HepG2 (cell line): ENCODE measurements around the gene OVCA2. TPM values are rescaled to one million over a fixed set of nuclear protein-coding genes. Genes with fewer than 3 reads are reported as not detected.

Experiments
- ARNTL ChIP-seq: sonication (generic); formaldehyde crosslinking; IDR thresholded peaks from 2 replicates; pipeline ENCODE4 v1.4.0; 2020; ENCODE audit warnings: mild to moderate bottlenecking, missing genetic modification reagents
- CCDC6 ChIP-seq: sonication (generic); formaldehyde crosslinking; IDR thresholded peaks from 2 replicates; pipeline ENCODE4 v1.8.1; 2022; ENCODE audit warnings: mild to moderate bottlenecking, missing genetic modification reagents, moderate library complexity
- FOSL2 ChIP-seq: sonication (generic); formaldehyde crosslinking; IDR thresholded peaks from 2 replicates; pipeline ENCODE4 v1.4.0; 2020; ENCODE audit warnings: missing genetic modification reagents
- FOXJ3 ChIP-seq: sonication (generic); formaldehyde crosslinking; IDR thresholded peaks from 2 replicates; pipeline ENCODE4 v1.4.0; 2020; ENCODE audit warnings: missing genetic modification reagents, mild to moderate bottlenecking, borderline replicate concordance
- FOXP1 ChIP-seq, 2 experiments: fragments of 450-650 bp in 1 of 2; IDR thresholded peaks; 2 replicates each; pipeline ENCODE4 v1.6.1; 2017 to 2018; ENCODE audit warnings: antibody characterized with exemption in 1 of 2
- GATAD1 ChIP-seq: IDR thresholded peaks from 2 replicates; pipeline ENCODE4 v1.6.1; 2016; ENCODE audit warnings: missing genetic modification reagents, missing compliant biosample characterization
- HHEX ChIP-seq: IDR thresholded peaks from 2 replicates; pipeline ENCODE4 v1.6.1; 2016; ENCODE audit warnings: control low read depth
- HOXA9 ChIP-seq: sonication (generic); formaldehyde crosslinking; IDR thresholded peaks from 2 replicates; pipeline ENCODE4 v1.8.1; 2022; ENCODE audit warnings: missing genetic modification reagents, mild to moderate bottlenecking, moderate library complexity, borderline replicate concordance
- MAFG ChIP-seq: sonication (generic); formaldehyde crosslinking; IDR thresholded peaks from 2 replicates; pipeline ENCODE4 v1.5.1; 2020; ENCODE audit warnings: mild to moderate bottlenecking, missing genetic modification reagents
- MEF2D ChIP-seq: sonication (generic); formaldehyde crosslinking; IDR thresholded peaks from 2 replicates; pipeline ENCODE4 v1.5.1; 2020; ENCODE audit warnings: mild to moderate bottlenecking, missing genetic modification reagents
- NCOA2 ChIP-seq: sonication (generic); formaldehyde crosslinking; IDR thresholded peaks from 2 replicates; pipeline ENCODE4 v1.8.0; 2022; ENCODE audit warnings: inconsistent platforms
- POLR2AphosphoS2 ChIP-seq: IDR thresholded peaks from 2 replicates; pipeline ENCODE4 v1.6.1; 2011; ENCODE audit warnings: low read depth, low read length, improper control_type of control experiment
- RFX1 ChIP-seq: fragments of 450-650 bp; IDR thresholded peaks from 2 replicates; pipeline ENCODE4 v1.6.1; 2017
- SAP130 ChIP-seq: IDR thresholded peaks from 2 replicates; pipeline ENCODE4 v1.6.1; 2016; ENCODE audit warnings: low read depth
- SOX13 ChIP-seq, 3 experiments: fragments of 450-650 bp in 1 of 3; sonication (generic) in 1 of 3; formaldehyde crosslinking in 1 of 3; IDR thresholded peaks in 2 of 3; conservative IDR thresholded peaks in 1 of 3; 2 replicates each; pipeline versions ENCODE4 v1.5.0 to v1.6.1; 2016 to 2020; ENCODE audit warnings: antibody characterized with exemption in 1 of 3, mild to moderate bottlenecking in 1 of 3, missing compliant biosample characterization in 1 of 3, missing genetic modification reagents in 1 of 3, moderate library complexity in 1 of 3
- TGIF2 ChIP-seq: IDR thresholded peaks from 2 replicates; pipeline ENCODE4 v1.6.1; 2016; ENCODE audit warnings: control low read depth, missing compliant biosample characterization
- ZNF232 ChIP-seq: sonication (generic); formaldehyde crosslinking; IDR thresholded peaks from 2 replicates; pipeline ENCODE4 v1.4.0; 2020; ENCODE audit warnings: missing genetic modification reagents, borderline replicate concordance
- ZNF792 ChIP-seq: IDR thresholded peaks from 2 replicates; pipeline ENCODE4 v1.6.1; 2016
- polyA plus RNA-seq, 8 experiments: library from polyadenylated mRNA; depleted of rRNA in 3 of 8; stranded (reverse) in 7 of 8; unstranded in 1 of 8; fragments of >200 nt; fragmentation: Illumina TruSeq in 4 of 8; extraction: Trizol in 4 of 8; gene quantifications; 2 replicates each; pipeline versions ENCODE4 v1.2.1 to v1.2.3, GENCODE V29; 2011 to 2016; ENCODE audit warnings: low read depth in 4 of 8, missing spikeins in 1 of 8, mixed read lengths in 1 of 8; ENCODE audit not compliant: insufficient read depth in 1 of 8
- total RNA-seq, 5 experiments: library from RNA; depleted of rRNA; stranded (reverse); fragments of >200 nt; fragmentation: Illumina TruSeq; extraction: Trizol; gene quantifications; 2 replicates each; pipeline ENCODE4 v1.2.3, GENCODE V29; 2016; ENCODE audit warnings: low read depth in 1 of 5
- TF ChIP-seq, protein P1 (sequence below): sonication (generic); formaldehyde crosslinking; IDR thresholded peaks from 2 replicates; pipeline ENCODE4 v1.4.0; 2020; ENCODE audit warnings: missing genetic modification reagents
- TF ChIP-seq, protein P2 (sequence below): sonication (generic); formaldehyde crosslinking; IDR thresholded peaks from 2 replicates; pipeline ENCODE4 v1.9.0; 2022; ENCODE audit warnings: low read depth, missing genetic modification reagents
- TF ChIP-seq, protein P3 (sequence below): sonication (generic); formaldehyde crosslinking; IDR thresholded peaks from 2 replicates; pipeline ENCODE4 v1.5.1; 2020; ENCODE audit warnings: missing genetic modification reagents, mild to moderate bottlenecking, borderline replicate concordance
- TF ChIP-seq, protein P4 (sequence below): sonication (generic); formaldehyde crosslinking; IDR thresholded peaks from 2 replicates; pipeline ENCODE4 v1.5.1; 2020; ENCODE audit warnings: mild to moderate bottlenecking, missing genetic modification reagents, borderline replicate concordance
- TF ChIP-seq, protein P5 (sequence below): sonication (generic); formaldehyde crosslinking; conservative IDR thresholded peaks from 2 replicates; pipeline ENCODE4 v1.4.0; 2020; ENCODE audit warnings: missing genetic modification reagents

OVCA2 gene
- total and polyA plus RNA-seq, 2 of the 13 experiments (the other 11 are each of a cell fraction or from before 2014, with no cell fraction given) = 23.7 to 28.2 TPM

DNA sequence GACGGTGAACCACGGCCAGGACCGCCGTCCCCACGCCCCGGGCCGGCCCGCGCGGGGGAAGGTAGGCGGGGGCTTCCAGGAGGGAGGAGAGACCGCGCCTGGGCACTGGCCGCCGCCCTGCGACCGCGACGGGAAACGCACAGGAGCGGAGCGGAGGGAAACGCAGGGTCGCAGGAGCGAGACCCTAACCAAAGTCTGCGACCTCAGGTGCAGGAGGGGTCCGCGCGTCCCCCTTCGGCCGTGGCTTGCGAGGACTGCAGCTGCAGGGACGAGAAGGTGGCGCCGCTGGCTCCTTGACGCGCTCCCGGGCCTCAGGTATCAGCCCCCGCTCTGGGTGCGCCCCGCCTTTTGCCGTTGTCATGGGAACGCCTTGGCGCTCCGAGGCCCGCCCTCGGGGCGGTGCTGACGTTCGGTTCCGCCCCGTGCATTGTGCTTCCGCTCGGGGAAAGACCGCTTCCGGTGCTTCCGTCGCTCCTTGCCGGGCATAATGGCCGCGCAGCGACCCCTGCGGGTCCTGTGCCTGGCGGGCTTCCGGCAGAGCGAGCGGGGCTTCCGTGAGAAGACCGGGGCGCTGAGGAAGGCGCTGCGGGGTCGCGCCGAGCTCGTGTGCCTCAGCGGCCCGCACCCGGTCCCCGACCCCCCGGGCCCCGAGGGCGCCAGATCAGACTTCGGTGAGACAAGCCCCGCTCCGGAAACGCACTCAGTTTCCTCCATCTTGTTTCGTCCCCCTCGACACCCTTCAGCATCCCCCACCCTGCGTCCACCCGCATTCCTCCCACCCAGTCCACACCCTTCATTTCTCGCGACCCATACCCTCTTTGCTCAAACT, at the start of gene OVCA2 (continued):
- peak; percentile 70; the same call in 1 of the 2 replicates for TF ChIP-seq ZNF232 (CRISPR knock-in tag)
- TF ChIP-seq TGIF2 (CRISPR knock-in tag) = 0 out of 2 replicates have a peak, but pooled peaks have one; percentile 48
- peak; percentile 57; the same call in 1 of the 2 replicates for TF ChIP-seq HOXA9 (CRISPR knock-in tag)
- TF ChIP-seq, protein P1, sequence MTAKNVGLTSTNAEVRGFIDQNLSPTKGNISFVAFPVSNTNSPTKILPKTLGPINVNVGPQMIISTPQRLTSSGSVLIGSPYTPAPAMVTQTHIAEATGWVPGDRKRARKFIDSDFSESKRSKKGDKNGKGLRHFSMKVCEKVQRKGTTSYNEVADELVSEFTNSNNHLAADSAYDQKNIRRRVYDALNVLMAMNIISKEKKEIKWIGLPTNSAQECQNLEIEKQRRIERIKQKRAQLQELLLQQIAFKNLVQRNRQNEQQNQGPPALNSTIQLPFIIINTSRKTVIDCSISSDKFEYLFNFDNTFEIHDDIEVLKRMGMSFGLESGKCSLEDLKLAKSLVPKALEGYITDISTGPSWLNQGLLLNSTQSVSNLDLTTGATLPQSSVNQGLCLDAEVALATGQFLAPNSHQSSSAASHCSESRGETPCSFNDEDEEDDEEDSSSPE (CRISPR knock-in tag) = peak; percentile 71
- peak; percentile 91 for TF ChIP-seq SAP130 (CRISPR knock-in tag)
- TF ChIP-seq ARNTL = peak; percentile 52; the same call in 1 of the 2 replicates
- TF ChIP-seq FOSL2 (CRISPR knock-in tag) = 0 out of 2 replicates have a peak, but pooled peaks have one; percentile 17
- no peak for TF ChIP-seq SOX13 (IDR thresholded peaks at IDR 0.05)
- 0 out of 4 replicates have a peak, but pooled peaks of 1 of the 2 experiments have one; percentile 36 for TF ChIP-seq SOX13 (CRISPR knock-in tag; conservative IDR thresholded peaks at IDR 0.05 in 1 of 2, IDR thresholded peaks at IDR 0.05 in 1 of 2)
- TF ChIP-seq, protein P2, sequence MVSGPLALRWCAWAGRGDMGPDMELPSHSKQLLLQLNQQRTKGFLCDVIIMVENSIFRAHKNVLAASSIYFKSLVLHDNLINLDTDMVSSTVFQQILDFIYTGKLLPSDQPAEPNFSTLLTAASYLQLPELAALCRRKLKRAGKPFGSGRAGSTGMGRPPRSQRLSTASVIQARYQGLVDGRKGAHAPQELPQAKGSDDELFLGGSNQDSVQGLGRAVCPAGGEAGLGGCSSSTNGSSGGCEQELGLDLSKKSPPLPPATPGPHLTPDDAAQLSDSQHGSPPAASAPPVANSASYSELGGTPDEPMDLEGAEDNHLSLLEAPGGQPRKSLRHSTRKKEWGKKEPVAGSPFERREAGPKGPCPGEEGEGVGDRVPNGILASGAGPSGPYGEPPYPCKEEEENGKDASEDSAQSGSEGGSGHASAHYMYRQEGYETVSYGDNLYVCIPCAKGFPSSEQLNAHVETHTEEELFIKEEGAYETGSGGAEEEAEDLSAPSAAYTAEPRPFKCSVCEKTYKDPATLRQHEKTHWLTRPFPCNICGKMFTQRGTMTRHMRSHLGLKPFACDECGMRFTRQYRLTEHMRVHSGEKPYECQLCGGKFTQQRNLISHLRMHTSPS (CRISPR knock-in tag) = 0 out of 2 replicates have a peak, but pooled peaks have one; percentile 23
- peak; percentile 56; the same call in 1 of the 2 replicates for TF ChIP-seq CCDC6 (CRISPR knock-in tag)
- TF ChIP-seq, protein P3, sequence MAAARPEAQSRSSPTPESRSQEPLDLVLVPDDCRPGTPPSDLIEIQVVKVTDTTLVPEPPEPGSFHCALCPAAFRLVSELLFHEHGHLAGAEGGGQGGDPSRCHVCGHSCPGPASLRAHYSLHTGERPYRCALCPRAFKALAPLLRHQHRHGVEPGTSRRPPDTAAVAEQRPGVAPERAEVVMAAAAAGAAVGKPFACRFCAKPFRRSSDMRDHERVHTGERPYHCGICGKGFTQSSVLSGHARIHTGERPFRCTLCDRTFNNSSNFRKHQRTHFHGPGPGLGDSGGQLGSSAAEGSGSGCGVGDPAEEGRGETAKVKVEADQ = no peak
- TF ChIP-seq FOXJ3 (CRISPR knock-in tag) = no peak
- no peak for TF ChIP-seq POLR2AphosphoS2
- TF ChIP-seq NCOA2 (CRISPR knock-in tag) = no peak; the same call in 1 of the 2 replicates
- no peak for TF ChIP-seq MAFG (CRISPR knock-in tag)
- 0 out of 2 replicates have a peak, but pooled peaks have one; percentile 56 for TF ChIP-seq ZNF792 (CRISPR knock-in tag)
- TF ChIP-seq MEF2D = 0 out of 2 replicates have a peak, but pooled peaks have one; percentile 28
- TF ChIP-seq GATAD1 (CRISPR knock-in tag) = peak; percentile 92
- TF ChIP-seq, protein P4, sequence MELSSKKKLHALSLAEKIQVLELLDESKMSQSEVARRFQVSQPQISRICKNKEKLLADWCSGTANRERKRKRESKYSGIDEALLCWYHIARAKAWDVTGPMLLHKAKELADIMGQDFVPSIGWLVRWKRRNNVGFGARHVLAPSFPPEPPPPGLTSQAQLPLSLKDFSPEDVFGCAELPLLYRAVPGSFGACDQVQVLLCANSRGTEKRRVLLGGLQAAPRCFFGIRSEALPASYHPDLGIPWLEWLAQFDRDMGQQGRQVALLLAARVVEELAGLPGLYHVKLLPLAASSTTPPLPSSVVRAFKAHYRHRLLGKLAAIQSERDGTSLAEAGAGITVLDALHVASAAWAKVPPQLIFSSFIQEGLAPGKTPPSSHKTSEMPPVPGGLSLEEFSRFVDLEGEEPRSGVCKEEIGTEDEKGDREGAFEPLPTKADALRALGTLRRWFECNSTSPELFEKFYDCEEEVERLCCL (CRISPR knock-in tag) = no peak
- no peak for TF ChIP-seq HHEX
- TF ChIP-seq, protein P5, sequence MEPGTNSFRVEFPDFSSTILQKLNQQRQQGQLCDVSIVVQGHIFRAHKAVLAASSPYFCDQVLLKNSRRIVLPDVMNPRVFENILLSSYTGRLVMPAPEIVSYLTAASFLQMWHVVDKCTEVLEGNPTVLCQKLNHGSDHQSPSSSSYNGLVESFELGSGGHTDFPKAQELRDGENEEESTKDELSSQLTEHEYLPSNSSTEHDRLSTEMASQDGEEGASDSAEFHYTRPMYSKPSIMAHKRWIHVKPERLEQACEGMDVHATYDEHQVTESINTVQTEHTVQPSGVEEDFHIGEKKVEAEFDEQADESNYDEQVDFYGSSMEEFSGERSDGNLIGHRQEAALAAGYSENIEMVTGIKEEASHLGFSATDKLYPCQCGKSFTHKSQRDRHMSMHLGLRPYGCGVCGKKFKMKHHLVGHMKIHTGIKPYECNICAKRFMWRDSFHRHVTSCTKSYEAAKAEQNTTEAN (CRISPR knock-in tag) = no peak; the same call in 1 of the 2 replicates
- peak; percentile 96 for TF ChIP-seq RFX1
- TF ChIP-seq FOXP1 (IDR thresholded peaks at IDR 0.05) = no peak
- 0 out of 2 replicates have a peak, but pooled peaks have one; percentile 7 for TF ChIP-seq FOXP1 (CRISPR knock-in tag; IDR thresholded peaks at IDR 0.05)
